Measurements from ENCODE around the gene LRRTM4. TPM values are rescaled to one million over a fixed set of nuclear protein-coding genes. Genes with fewer than 3 reads are reported as not detected.

Gene LRRTM4
- total RNA-seq, 1 donor from 2014 or later: 0.41 TPM

- no peaks in the 10 kb centered on the region for H3K36me3 ChIP-seq
- no peak for TF ChIP-seq CTCF (IDR thresholded peaks at IDR 0.05)
- no peaks in the 10 kb centered on the region for H3K4me1 ChIP-seq
- H3K27me3 ChIP-seq: no peaks in the 10 kb centered on the region
- no peak for DNase-seq
- no peaks in the 10 kb centered on the region for H3K9me3 ChIP-seq
- ATAC-seq: no peak
- intact Hi-C loops (cut with DNase I): no loop called here
- no peak overlapping the region for H3K4me3 ChIP-seq
- H3K27ac ChIP-seq: no peak overlapping the region
These were observed 581.6 kb downstream of the LRRTM4 start for GRCh38 chr2:76940559-76940958.

- TF ChIP-seq CTCF (IDR thresholded peaks at IDR 0.05): no peak
- Histone ChIP-seq H3K27me3 (no peaks in the 10 kb centered on the region), H3K4me1 (no peaks in the 10 kb centered on the region), H3K9me3 (no peaks in the 10 kb centered on the region), H3K4me3 (no peak overlapping the region), H3K27ac (no peak overlapping the region), H3K36me3 (no peaks in the 10 kb centered on the region)
- no peak for DNase-seq
- no peak for ATAC-seq
- intact Hi-C loops (cut with DNase I): no loop called here
These were observed 584.0 kb downstream of the LRRTM4 start for GRCh38 chr2:76938153-76938552.

GRCh38 chr2:76932550-76932949 is 589.6 kb downstream of the LRRTM4 start:
- H3K36me3 ChIP-seq: no peaks in the 10 kb centered on the region
- DNase-seq (no peak), ATAC-seq (no peak)
- no peaks in the 10 kb centered on the region for H3K4me1 ChIP-seq
- no peaks in the 10 kb centered on the region for H3K27me3 ChIP-seq
- H3K4me3 ChIP-seq: no peak overlapping the region
- no peak overlapping the region for H3K27ac ChIP-seq
- no peaks in the 10 kb centered on the region for H3K9me3 ChIP-seq
- TF ChIP-seq CTCF (IDR thresholded peaks at IDR 0.05): no peak
- intact Hi-C loops (cut with DNase I): no loop called here

GRCh38 chr2:76930056-76930744 is 592.0 kb downstream of the LRRTM4 start:
- no peaks in the 10 kb centered on the region for H3K27me3 ChIP-seq
- TF ChIP-seq CTCF (IDR thresholded peaks at IDR 0.05): no peak
- H3K36me3 ChIP-seq: no peaks in the 10 kb centered on the region
- H3K9me3 ChIP-seq: no peaks in the 10 kb centered on the region
- intact Hi-C loops (cut with DNase I): no loop called here
- no peaks in the 10 kb centered on the region for H3K4me1 ChIP-seq
- no peak overlapping the region for H3K4me3 ChIP-seq
- no peak for ATAC-seq
- H3K27ac ChIP-seq: no peak overlapping the region
- no peak for DNase-seq

- H3K27ac ChIP-seq: no peak overlapping the region
- H3K9me3 ChIP-seq: no peaks in the 10 kb centered on the region
- no peaks in the 10 kb centered on the region for H3K4me1 ChIP-seq
- H3K27me3 ChIP-seq: no peaks in the 10 kb centered on the region
- intact Hi-C loops (cut with DNase I): no loop called here
- ATAC-seq (no peak), DNase-seq (no peak)
- no peak for TF ChIP-seq CTCF (IDR thresholded peaks at IDR 0.05)
- no peaks in the 10 kb centered on the region for H3K36me3 ChIP-seq
- no peak overlapping the region for H3K4me3 ChIP-seq
These were observed 594.1 kb downstream of the LRRTM4 start for GRCh38 chr2:76928026-76928425.

- intact Hi-C loops (cut with DNase I): no loop called here
- Histone ChIP-seq H3K27ac (no peak overlapping the region), H3K36me3 (no peaks in the 10 kb centered on the region), H3K27me3 (no peaks in the 10 kb centered on the region), H3K4me1 (no peaks in the 10 kb centered on the region), H3K9me3 (no peaks in the 10 kb centered on the region), H3K4me3 (no peak overlapping the region)
- ATAC-seq: no peak
- no peak for DNase-seq
- TF ChIP-seq CTCF (IDR thresholded peaks at IDR 0.05): no peak
These were observed 601.2 kb downstream of the LRRTM4 start for GRCh38 chr2:76921006-76921405.

Measured in upper lobe of right lung (tissue), 1 donor.